Nephron progenitor cell (in vitro differentiated cells): ENCODE data around the gene GRHL1.

Experiments
- DNase-seq: peaks from one replicate; pipeline ENCODE4 v3.0.0; 2021
- H3K27ac Mint-ChIP-seq: 2 replicates; pipeline ENCODE4 v1.8.0; 2021; ENCODE audit warnings: mild to moderate bottlenecking, moderate library complexity, mixed read lengths
- H3K27me3 Mint-ChIP-seq: 2 replicates; pipeline ENCODE4 v1.8.0; 2021; ENCODE audit warnings: mild to moderate bottlenecking, low read depth, mixed read lengths; ENCODE audit not compliant: poor library complexity
- H3K36me3 Mint-ChIP-seq: 2 replicates; pipeline ENCODE4 v1.8.0; 2021; ENCODE audit warnings: low read depth, mixed read lengths
- H3K4me1 Mint-ChIP-seq: 2 replicates; pipeline ENCODE4 v1.8.0; 2021; ENCODE audit warnings: mixed read lengths
- H3K4me3 Mint-ChIP-seq: 2 replicates; pipeline ENCODE4 v1.8.0; 2021; ENCODE audit warnings: mild to moderate bottlenecking, moderate library complexity, mixed read lengths
- H3K9me3 Mint-ChIP-seq: 2 replicates; pipeline ENCODE4 v1.8.0; 2021; ENCODE audit warnings: mild to moderate bottlenecking, moderate library complexity, mixed read lengths
- TF ChIP-seq, protein P1 (sequence below): fragments of 200-600 bp; sonication (generic); IDR thresholded peaks from 2 replicates; pipeline ENCODE4 v1.5.0; 2021; ENCODE audit warnings: antibody characterized with exemption

GRHL1 gene

DNA sequence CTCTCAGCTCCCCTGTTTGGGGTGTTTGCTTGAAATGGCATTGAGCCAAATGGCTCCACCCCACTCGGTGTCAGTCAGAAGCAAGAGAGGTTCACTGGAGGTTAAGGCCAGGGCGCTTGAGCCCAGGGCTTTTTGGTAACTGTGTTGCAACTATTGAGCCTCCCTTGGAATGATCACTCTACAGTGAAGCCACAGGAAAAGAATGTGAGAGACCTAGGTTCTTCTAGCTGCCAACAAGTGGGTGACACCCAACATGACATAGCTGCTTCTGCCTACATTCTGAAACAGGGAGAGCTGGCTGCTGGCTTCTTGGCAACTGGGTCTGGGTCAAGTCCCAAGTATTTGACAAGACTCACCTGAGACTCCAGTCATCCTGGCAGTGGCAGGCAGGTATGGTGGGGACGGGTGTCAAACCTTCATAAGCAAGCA, 7.1 kb upstream of the GRHL1 start:
- Mint-ChIP-seq H3K4me3 (no peak overlapping the region), H3K27ac (no peak overlapping the region), H3K36me3 (no peaks in the 10 kb centered on the region), H3K4me1 (peaks cover 41% of the 10 kb centered on the region), H3K27me3 (peaks cover 53% of the 10 kb centered on the region), H3K9me3 (no peaks in the 10 kb centered on the region)
- no peak for DNase-seq
- TF ChIP-seq, protein P1, sequence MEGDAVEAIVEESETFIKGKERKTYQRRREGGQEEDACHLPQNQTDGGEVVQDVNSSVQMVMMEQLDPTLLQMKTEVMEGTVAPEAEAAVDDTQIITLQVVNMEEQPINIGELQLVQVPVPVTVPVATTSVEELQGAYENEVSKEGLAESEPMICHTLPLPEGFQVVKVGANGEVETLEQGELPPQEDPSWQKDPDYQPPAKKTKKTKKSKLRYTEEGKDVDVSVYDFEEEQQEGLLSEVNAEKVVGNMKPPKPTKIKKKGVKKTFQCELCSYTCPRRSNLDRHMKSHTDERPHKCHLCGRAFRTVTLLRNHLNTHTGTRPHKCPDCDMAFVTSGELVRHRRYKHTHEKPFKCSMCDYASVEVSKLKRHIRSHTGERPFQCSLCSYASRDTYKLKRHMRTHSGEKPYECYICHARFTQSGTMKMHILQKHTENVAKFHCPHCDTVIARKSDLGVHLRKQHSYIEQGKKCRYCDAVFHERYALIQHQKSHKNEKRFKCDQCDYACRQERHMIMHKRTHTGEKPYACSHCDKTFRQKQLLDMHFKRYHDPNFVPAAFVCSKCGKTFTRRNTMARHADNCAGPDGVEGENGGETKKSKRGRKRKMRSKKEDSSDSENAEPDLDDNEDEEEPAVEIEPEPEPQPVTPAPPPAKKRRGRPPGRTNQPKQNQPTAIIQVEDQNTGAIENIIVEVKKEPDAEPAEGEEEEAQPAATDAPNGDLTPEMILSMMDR: no peak

DNA sequence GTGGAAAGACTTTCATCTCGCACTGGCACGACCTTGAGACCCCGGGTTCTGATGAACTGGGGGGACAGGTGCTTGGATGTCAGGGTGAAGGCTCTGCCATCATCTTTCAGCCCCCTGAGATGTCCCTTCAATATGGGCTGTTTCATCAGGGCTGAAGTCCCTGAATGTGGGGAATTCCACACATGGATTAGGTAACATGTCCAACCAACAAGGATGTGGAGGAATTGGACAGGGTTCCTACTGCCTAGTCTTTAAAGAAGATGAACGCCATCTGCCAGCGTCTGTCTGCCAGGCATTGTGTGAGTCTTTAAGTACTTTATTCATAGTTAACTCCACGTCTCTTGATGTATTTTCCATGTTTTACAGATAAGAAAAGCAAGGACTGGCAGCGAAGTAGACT, 5.9 kb upstream of the GRHL1 start:
- Mint-ChIP-seq H3K4me1 (peaks cover 39% of the 10 kb centered on the region), H3K27ac (no peak overlapping the region), H3K4me3 (no peak overlapping the region), H3K9me3 (no peaks in the 10 kb centered on the region), H3K36me3 (no peaks in the 10 kb centered on the region), H3K27me3 (peaks cover 63% of the 10 kb centered on the region)
- TF ChIP-seq, protein P1: no peak
- no peak for DNase-seq

DNA sequence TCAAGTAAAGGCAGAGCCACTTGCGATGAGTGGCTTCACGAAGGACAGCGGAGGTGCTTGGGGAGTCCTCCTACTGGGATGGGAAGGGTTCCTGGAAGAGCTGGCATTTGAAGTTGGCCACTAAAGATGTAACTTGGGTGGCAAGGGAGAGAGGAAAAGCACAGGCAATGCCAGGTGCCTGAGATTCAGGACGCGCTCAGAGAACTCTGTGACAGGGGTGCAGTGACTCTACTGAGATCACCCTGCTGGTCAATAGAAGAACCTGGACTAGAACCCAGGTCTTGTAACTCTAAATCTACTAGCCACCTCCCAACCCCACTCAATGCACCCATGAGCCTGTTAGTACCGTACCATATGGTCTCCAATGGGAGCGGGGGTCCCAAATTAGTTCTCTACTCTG, 5.4 kb upstream of the GRHL1 start:
- Mint-ChIP-seq H3K36me3 (no peaks in the 10 kb centered on the region), H3K4me3 (no peak overlapping the region), H3K27ac (no peak overlapping the region), H3K4me1 (peaks cover 34% of the 10 kb centered on the region), H3K9me3 (no peaks in the 10 kb centered on the region), H3K27me3 (peaks cover 65% of the 10 kb centered on the region)
- TF ChIP-seq, protein P1: no peak
- no peak for DNase-seq

DNA sequence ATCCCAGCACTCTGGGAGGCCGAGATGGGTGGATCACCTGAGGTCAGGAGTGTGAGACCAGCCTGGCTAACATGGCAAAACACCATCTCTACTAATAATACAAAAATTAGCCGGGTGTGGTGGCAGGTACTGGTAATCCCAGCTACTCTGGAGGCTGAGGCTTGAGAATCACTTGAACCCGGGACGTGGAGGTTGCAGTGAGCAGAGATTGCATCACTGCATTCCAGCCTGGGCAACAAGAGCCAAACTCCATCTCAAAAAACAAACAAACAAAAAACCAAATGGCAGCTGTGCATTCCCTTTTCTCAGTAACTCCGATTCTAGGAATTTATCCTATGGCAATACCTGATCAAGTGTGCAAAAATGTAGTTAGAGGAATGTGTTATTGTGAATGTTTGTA, 4.7 kb upstream of the GRHL1 start:
- peaks cover 68% of the 10 kb centered on the region for H3K27me3 Mint-ChIP-seq
- TF ChIP-seq, protein P1: no peak
- H3K36me3 Mint-ChIP-seq: no peaks in the 10 kb centered on the region
- H3K4me3 Mint-ChIP-seq: no peak overlapping the region
- no peaks in the 10 kb centered on the region for H3K9me3 Mint-ChIP-seq
- peaks cover 27% of the 10 kb centered on the region for H3K4me1 Mint-ChIP-seq
- no peak overlapping the region for H3K27ac Mint-ChIP-seq
- no peak for DNase-seq

DNA sequence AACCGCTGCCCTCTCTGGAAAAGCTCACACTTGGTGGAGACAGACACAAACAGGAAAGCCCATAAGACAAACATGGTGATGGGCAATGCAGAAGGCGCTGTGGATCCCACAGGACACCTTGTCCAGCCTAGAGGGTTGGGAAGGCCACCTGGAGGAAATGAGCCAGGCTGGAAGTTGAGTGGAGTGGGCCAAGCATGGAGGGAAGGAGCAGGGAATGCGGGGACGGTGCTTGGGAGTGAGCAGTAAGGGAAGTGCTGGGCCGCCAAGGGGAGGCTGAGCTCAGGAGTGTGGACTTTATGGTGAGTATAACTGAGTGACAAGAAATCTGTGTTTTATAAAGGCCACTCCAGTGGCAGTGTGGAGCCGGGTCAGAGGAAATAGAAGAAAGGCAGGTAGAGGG, 2.8 kb upstream of the GRHL1 start:
- Mint-ChIP-seq H3K9me3 (no peaks in the 10 kb centered on the region), H3K27me3 (peaks cover 79% of the 10 kb centered on the region), H3K4me1 (peaks cover 15% of the 10 kb centered on the region), H3K4me3 (peak overlapping the region; percentile 45), H3K27ac (no peak overlapping the region), H3K36me3 (no peaks in the 10 kb centered on the region)
- no peak for DNase-seq
- TF ChIP-seq, protein P1: no peak

DNA sequence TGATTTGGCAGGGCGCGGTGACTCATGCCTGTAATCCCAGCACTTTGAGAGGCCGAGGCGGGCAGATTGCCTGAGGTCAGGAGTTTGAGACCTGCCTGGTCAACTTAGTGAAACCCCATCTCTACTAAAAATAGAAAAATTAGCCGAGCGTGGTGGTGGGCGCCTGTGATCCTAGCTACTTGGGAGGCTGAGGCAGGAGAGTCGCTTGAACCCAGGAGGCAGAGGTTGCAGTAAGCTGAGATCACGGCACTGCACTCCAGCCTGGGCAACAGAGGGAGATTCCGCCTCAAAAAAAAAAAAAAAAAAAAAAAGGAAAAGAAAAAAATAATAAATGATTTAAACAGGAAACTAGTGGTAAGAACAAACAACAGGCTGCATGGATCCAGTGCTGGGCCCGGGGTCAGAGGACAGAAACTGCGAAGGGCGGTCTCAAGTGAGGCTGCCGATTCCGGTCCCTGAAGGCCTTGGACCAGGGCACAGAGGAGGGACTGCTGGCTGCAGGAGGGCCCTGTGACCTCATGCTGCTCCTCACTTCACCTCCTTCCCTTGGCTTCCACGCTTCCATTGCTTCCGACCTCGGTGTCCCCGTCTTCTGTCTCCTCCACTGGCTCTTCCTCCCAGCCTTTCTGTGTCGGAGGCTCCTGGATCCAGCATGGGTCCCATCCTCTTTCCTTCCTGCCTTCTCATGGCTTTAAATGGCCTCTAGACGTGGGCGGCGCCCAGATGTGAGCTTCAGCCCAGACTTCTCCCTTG, 2.1 kb upstream of the GRHL1 start:
- Mint-ChIP-seq H3K9me3 (no peaks in the 10 kb centered on the region), H3K27ac (no peak overlapping the region), H3K27me3 (peaks cover 82% of the 10 kb centered on the region), H3K4me3 (peak overlapping the region; percentile 79), H3K36me3 (no peaks in the 10 kb centered on the region), H3K4me1 (peaks cover 15% of the 10 kb centered on the region)
- TF ChIP-seq, protein P1: no peak
- DNase-seq: no peak
